Suprapubic skin (tissue), 4 donors: ENCODE measurements around the gene RNLS. TPM values are rescaled to one million over a fixed set of nuclear protein-coding genes. Genes with fewer than 3 reads are reported as not detected.

Experiments
- DNase-seq, 2 donors: peaks; one replicate each; pipeline ENCODE4 v3.0.0-alpha.2; 2019; ENCODE audit warnings: low spot score in 2 of 2
- H3K27ac ChIP-seq: fragments of 200-600 bp; sonication (generic); one replicate; pipeline ENCODE4 v1.5.1; 2019
- H3K27me3 ChIP-seq: fragments of 200-600 bp; sonication (generic); one replicate; pipeline ENCODE4 v1.5.1; 2019
- H3K36me3 ChIP-seq: fragments of 200-600 bp; sonication (generic); one replicate; pipeline ENCODE4 v1.5.1; 2019
- H3K4me1 ChIP-seq: fragments of 200-600 bp; sonication (generic); one replicate; pipeline ENCODE4 v1.5.1; 2019
- H3K4me3 ChIP-seq: fragments of 200-600 bp; sonication (generic); one replicate; pipeline ENCODE4 v1.5.1; 2019; ENCODE audit warnings: mild to moderate bottlenecking
- H3K9me3 ChIP-seq: fragments of 200-600 bp; sonication (generic); one replicate; pipeline ENCODE4 v1.5.1; 2019
- CTCF ChIP-seq, 2 donors: fragments of 200-600 bp in 1 of 2; fragments of 450-650 bp in 1 of 2; sonication (generic) in 1 of 2; IDR thresholded peaks; one replicate each; pipeline ENCODE4 v1.5.1; 2016 to 2019; ENCODE audit warnings: antibody characterized with exemption in 2 of 2, mild to moderate bottlenecking in 1 of 2, moderate library complexity in 1 of 2
- EP300 ChIP-seq: sonication (generic); formaldehyde crosslinking; IDR thresholded peaks from one replicate; pipeline ENCODE4 v1.6.1; 2017; ENCODE audit warnings: antibody characterized with exemption
- POLR2A ChIP-seq, 2 donors: fragments of 450-650 bp; IDR thresholded peaks; one replicate each; pipeline ENCODE4 v1.6.1; 2017; ENCODE audit warnings: antibody characterized with exemption in 2 of 2, mild to moderate bottlenecking in 2 of 2, moderate library complexity in 2 of 2
- POLR2AphosphoS5 ChIP-seq, 3 donors: sonication (generic); formaldehyde crosslinking; IDR thresholded peaks; one replicate each; pipeline ENCODE4 v1.6.1; 2017; ENCODE audit warnings: antibody characterized with exemption in 3 of 3
- WGBS: methylation state at CpG from one replicate; pipeline ENCODE4 v1.1.5; 2018; 5-methylcytosine and 5-hydroxymethylcytosine counted together
- total RNA-seq, 4 donors: library from RNA; depleted of rRNA; stranded (reverse); fragments of >200 nt; gene quantifications; one replicate each; pipeline ENCODE4 v1.1.0, GENCODE V29; 2016

RNLS gene
- total RNA-seq, 4 donors from 2014 or later = 9.8 to 23.7 (median 19.2) TPM

DNA sequence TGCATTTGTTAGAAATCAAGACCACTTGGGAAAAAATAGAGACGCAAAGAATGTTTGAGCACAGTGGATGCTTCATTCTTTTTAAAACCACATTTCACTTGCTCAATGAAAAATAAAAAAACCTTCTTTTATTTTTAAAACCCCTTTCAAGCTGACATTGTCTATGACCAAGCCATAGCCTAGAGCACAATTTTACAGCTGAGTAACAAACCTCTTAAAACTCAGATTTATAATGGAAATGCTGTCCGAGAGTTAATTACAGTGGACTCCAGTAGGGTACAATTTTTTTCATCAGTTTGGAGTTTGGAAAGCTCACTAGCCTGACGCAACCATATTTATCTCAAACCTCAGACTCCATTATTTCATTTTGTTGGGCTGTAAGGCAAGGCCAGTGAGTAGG, 116.3 kb downstream of the RNLS start:
- no peak for DNase-seq
- Histone ChIP-seq H3K27me3 (no peaks in the 10 kb centered on the region), H3K36me3 (no peaks in the 10 kb centered on the region), H3K4me1 (no peaks in the 10 kb centered on the region), H3K4me3 (no peak overlapping the region), H3K9me3 (no peaks in the 10 kb centered on the region), H3K27ac (no peak overlapping the region)
- no peak for TF ChIP-seq POLR2AphosphoS5 (IDR thresholded peaks at IDR 0.05)
- WGBS = 91% methylated on average over 3 of the region's 3 CpGs

DNA sequence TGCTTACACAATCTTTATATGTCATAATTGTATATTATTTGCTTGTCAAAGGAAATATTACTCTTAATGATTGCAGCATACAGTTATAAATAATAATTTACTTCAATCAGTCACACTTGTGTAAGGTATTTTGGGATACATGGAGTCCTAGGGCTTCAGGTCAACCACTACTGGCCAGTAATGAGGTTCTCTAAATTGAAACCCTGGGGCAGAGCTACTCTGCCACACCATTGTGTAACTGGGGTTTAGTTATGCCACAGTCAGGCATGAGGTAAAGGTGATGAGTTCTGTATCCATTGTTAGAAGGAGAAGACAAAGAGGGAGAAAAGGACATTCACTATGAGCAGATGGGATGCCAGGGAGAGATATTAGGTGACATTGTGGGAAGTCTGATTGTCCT, 117.4 kb downstream of the RNLS start:
- H3K36me3 ChIP-seq = no peaks in the 10 kb centered on the region
- H3K27ac ChIP-seq = no peak overlapping the region
- no peak for TF ChIP-seq CTCF (IDR thresholded peaks at IDR 0.05)
- TF ChIP-seq POLR2A (IDR thresholded peaks at IDR 0.05) = no peak
- no peak for TF ChIP-seq EP300
- no peak for TF ChIP-seq POLR2AphosphoS5 (IDR thresholded peaks at IDR 0.05)
- no peak for DNase-seq
- no peak overlapping the region for H3K4me3 ChIP-seq
- H3K4me1 ChIP-seq = no peaks in the 10 kb centered on the region
- no peaks in the 10 kb centered on the region for H3K27me3 ChIP-seq
- H3K9me3 ChIP-seq = no peaks in the 10 kb centered on the region

DNA sequence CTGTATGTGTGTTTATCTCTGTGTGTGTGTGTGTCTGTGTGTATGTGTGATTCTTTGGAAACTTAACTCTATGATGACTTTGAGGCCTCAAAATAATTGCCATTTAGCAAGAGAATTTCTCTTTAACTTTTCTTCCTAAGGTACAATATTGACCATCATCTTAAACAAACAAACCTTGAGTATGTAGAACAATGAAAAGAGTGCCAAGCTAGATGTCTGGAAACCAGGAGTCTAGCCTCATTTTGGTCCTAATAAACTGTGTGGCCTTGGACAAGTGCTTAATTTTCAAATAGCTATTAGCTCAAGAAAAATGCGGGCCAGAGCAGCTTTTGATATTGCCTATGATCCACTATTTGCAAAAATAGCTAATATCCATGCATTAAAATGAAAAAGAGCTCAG, 119.3 kb downstream of the RNLS start:
- Histone ChIP-seq H3K4me1 (no peaks in the 10 kb centered on the region), H3K36me3 (no peaks in the 10 kb centered on the region), H3K27me3 (no peaks in the 10 kb centered on the region), H3K9me3 (no peaks in the 10 kb centered on the region), H3K27ac (no peak overlapping the region), H3K4me3 (no peak overlapping the region)
- TF ChIP-seq CTCF (IDR thresholded peaks at IDR 0.05) (no peak), POLR2AphosphoS5 (IDR thresholded peaks at IDR 0.05) (no peak), EP300 (no peak), POLR2A (IDR thresholded peaks at IDR 0.05) (no peak)
- DNase-seq = no peak
- 97% methylated on average over 1 of the region's 1 CpG for WGBS

DNA sequence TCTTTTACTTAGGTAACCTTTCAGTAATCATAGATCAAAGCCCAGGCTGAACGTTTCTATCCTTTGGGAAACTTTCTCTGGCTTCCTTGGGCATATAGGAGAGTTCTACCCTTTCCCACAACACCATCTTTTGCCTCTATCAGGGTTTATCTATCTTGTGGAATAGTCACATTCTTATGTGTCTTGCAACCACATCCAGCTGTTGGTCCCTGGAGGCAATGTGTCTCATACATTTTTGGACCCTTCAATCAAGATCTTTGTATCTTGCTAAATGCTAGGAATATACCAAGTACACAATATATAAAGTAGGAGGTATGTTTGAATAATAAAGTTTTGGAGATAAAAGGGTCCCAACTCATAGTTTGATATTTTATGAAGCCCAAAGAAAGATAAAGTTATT, 121.7 kb downstream of the RNLS start:
- H3K4me1 ChIP-seq = no peaks in the 10 kb centered on the region
- H3K4me3 ChIP-seq = no peak overlapping the region
- H3K9me3 ChIP-seq = no peaks in the 10 kb centered on the region
- DNase-seq = no peak
- 61% methylated on average over 1 of the region's 1 CpG for WGBS
- no peak overlapping the region for H3K27ac ChIP-seq
- no peaks in the 10 kb centered on the region for H3K36me3 ChIP-seq
- no peaks in the 10 kb centered on the region for H3K27me3 ChIP-seq
- TF ChIP-seq CTCF (IDR thresholded peaks at IDR 0.05) (no peak), EP300 (no peak), POLR2A (IDR thresholded peaks at IDR 0.05) (no peak), POLR2AphosphoS5 (IDR thresholded peaks at IDR 0.05) (no peak)

- Histone ChIP-seq H3K9me3 (no peaks in the 10 kb centered on the region), H3K4me1 (no peaks in the 10 kb centered on the region), H3K4me3 (no peak overlapping the region), H3K36me3 (no peaks in the 10 kb centered on the region), H3K27ac (no peak overlapping the region), H3K27me3 (no peaks in the 10 kb centered on the region)
- TF ChIP-seq POLR2AphosphoS5 (IDR thresholded peaks at IDR 0.05) (no peak), POLR2A (IDR thresholded peaks at IDR 0.05) (no peak)
- whole genome bisulfite sequencing = 81% methylated on average over 4 of the region's 4 CpGs
- DNase-seq = no peak
Observed at GRCh38 chr10:88459530-88459929, 123.6 kb downstream of the RNLS start.

DNA sequence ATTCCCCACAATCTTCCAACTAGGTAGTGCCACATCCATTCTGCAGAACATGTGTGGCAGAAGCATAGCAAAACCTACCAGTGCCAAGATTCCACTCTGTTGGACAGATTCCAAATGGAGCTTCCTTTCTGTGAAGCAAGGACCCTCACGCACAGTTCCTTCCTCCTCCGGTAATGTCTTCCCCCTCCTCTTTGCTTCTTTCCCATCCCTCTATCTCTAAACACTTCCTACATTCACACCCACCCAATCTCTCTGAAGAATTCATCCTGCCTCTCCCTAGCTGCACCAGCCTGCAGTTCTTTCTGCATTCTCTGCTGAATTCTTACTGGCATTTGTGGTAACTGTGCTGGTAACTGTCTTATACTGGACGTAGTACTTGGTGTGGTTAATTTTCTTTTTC, 124.9 kb downstream of the RNLS start:
- Histone ChIP-seq H3K36me3 (no peaks in the 10 kb centered on the region), H3K27me3 (no peaks in the 10 kb centered on the region), H3K9me3 (no peaks in the 10 kb centered on the region), H3K4me1 (no peaks in the 10 kb centered on the region), H3K4me3 (no peak overlapping the region), H3K27ac (no peak overlapping the region)
- no peak for TF ChIP-seq POLR2A (IDR thresholded peaks at IDR 0.05)
- TF ChIP-seq POLR2AphosphoS5 (IDR thresholded peaks at IDR 0.05) = no peak
- 60% methylated on average over 3 of the region's 3 CpGs for WGBS
- DNase-seq = no peak

DNA sequence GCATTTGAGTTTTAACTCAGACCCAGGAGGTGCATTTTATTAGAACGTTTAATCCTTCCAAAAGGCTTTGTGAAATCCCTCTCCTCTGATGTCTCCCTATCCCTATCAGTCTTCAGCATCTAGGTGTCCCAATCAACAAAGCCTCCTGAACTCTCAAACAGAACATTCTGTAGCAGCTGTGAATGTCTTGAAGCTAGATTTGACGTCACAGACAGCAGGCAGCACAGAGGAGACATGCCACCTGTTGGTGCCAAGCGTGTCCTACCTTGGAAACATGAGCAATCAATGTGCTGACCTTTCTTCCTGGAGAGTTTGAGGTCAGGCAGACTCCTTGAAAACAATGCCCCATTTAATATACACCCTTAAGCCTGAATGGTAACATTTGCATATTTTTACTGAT, 125.5 kb downstream of the RNLS start:
- Histone ChIP-seq H3K4me1 (no peaks in the 10 kb centered on the region), H3K27ac (no peak overlapping the region)

More for the DNA sequence above, 125.5 kb downstream of the RNLS start:
- Histone ChIP-seq H3K36me3 (no peaks in the 10 kb centered on the region), H3K27me3 (no peaks in the 10 kb centered on the region), H3K9me3 (no peaks in the 10 kb centered on the region), H3K4me3 (no peak overlapping the region)
- WGBS = 80% methylated on average over 3 of the region's 3 CpGs
- no peak for DNase-seq
- TF ChIP-seq POLR2AphosphoS5 (IDR thresholded peaks at IDR 0.05) = no peak
- no peak for TF ChIP-seq POLR2A (IDR thresholded peaks at IDR 0.05)
- TF ChIP-seq EP300 = no peak
